Astrocyte (in vitro differentiated cells and primary cell): Measurements from ENCODE around the gene TTC8. TPM values are rescaled to one million over a fixed set of nuclear protein-coding genes. Genes with fewer than 3 reads are reported as not detected.

Experiments used
- DNase-seq: peaks from one replicate; pipeline ENCODE4 v3.0.0-alpha.2; 2010; ENCODE audit warnings: low read depth
- FAIRE-seq: peaks from 2 replicates; lab custom pipeline; 2011; peaks lifted over from hg19 to GRCh38; lab: Jason Lieb, UNC
- H2AFZ ChIP-seq: 2 replicates; pipeline ENCODE4 v1.6.0; 2012; ENCODE audit warnings: low read depth, low read length, inconsistent platforms
- H3K27ac ChIP-seq: 2 replicates; pipeline ENCODE4 v1.5.1; 2011; ENCODE audit warnings: low read depth, low read length, inconsistent platforms
- H3K27me3 ChIP-seq: 2 replicates; pipeline ENCODE4 v1.6.0; 2011; ENCODE audit warnings: low read length, inconsistent platforms; ENCODE audit not compliant: insufficient read depth
- H3K36me3 ChIP-seq: 2 replicates; pipeline ENCODE4 v1.5.1; 2011; ENCODE audit warnings: low read length, inconsistent platforms; ENCODE audit not compliant: insufficient read depth
- H3K4me1 ChIP-seq: 2 replicates; pipeline ENCODE4 v1.5.1; 2011; ENCODE audit warnings: low read length, inconsistent platforms; ENCODE audit not compliant: insufficient read depth
- H3K4me2 ChIP-seq: 2 replicates; pipeline ENCODE4 v1.6.0; 2012; ENCODE audit warnings: low read length, inconsistent platforms
- H3K4me3 ChIP-seq: 2 replicates; pipeline ENCODE4 v1.5.1; 2011; ENCODE audit warnings: low read depth, mild to moderate bottlenecking, low read length, inconsistent platforms; ENCODE audit not compliant: insufficient read depth
- H3K79me2 ChIP-seq: 2 replicates; pipeline ENCODE4 v1.6.0; 2012; ENCODE audit warnings: mild to moderate bottlenecking, low read length, inconsistent platforms; ENCODE audit not compliant: insufficient read depth
- H3K9ac ChIP-seq: 2 replicates; pipeline ENCODE4 v1.6.0; 2012; ENCODE audit warnings: mild to moderate bottlenecking, low read length, inconsistent platforms
- H3K9me3 ChIP-seq: 2 replicates; pipeline ENCODE4 v1.5.1; 2012; ENCODE audit warnings: low read depth, mild to moderate bottlenecking, low read length, inconsistent platforms; ENCODE audit not compliant: insufficient read depth
- H4K20me1 ChIP-seq: 2 replicates; pipeline ENCODE4 v1.6.0; 2012; ENCODE audit warnings: low read length, inconsistent platforms; ENCODE audit not compliant: insufficient read depth
- H3K27ac Mint-ChIP-seq: one replicate; pipeline ENCODE4 v1.8.0; 2021; ENCODE audit warnings: mild to moderate bottlenecking, mixed read lengths; ENCODE audit not compliant: unreplicated experiment
- H3K27me3 Mint-ChIP-seq: one replicate; pipeline ENCODE4 v1.8.0; 2021; ENCODE audit warnings: low read depth, mixed read lengths; ENCODE audit not compliant: unreplicated experiment
- H3K36me3 Mint-ChIP-seq: one replicate; pipeline ENCODE4 v1.8.0; 2021; ENCODE audit warnings: low read depth, mixed read lengths; ENCODE audit not compliant: unreplicated experiment
- H3K4me1 Mint-ChIP-seq: one replicate; pipeline ENCODE4 v1.8.0; 2021; ENCODE audit warnings: low read depth, mixed read lengths; ENCODE audit not compliant: unreplicated experiment
- H3K4me3 Mint-ChIP-seq: one replicate; pipeline ENCODE4 v1.8.0; 2021; ENCODE audit warnings: mild to moderate bottlenecking, moderate library complexity, mixed read lengths; ENCODE audit not compliant: unreplicated experiment
- H3K9me3 Mint-ChIP-seq: one replicate; pipeline ENCODE4 v1.8.0; 2021; ENCODE audit warnings: mild to moderate bottlenecking, mixed read lengths; ENCODE audit not compliant: unreplicated experiment
- EZH2 ChIP-seq: IDR thresholded peaks from 2 replicates; pipeline ENCODE4 v1.6.1; 2012; ENCODE audit warnings: mild to moderate bottlenecking, low read length, inconsistent platforms; ENCODE audit not compliant: insufficient read depth
- total RNA-seq: library from RNA; stranded (reverse); gene quantifications from 2 replicates; pipeline ENCODE4 v1.2.1, GENCODE V29; 2021
- TF ChIP-seq, protein P1 (sequence below): IDR thresholded peaks from 2 replicates; pipeline ENCODE4 v1.5.1; 2011; ENCODE audit warnings: low read depth, mild to moderate bottlenecking, inconsistent platforms, low read length, moderate library complexity; ENCODE audit not compliant: insufficient read depth

TTC8 gene
- total RNA-seq, 1 donor from 2014 or later, result 23.7 TPM

DNA sequence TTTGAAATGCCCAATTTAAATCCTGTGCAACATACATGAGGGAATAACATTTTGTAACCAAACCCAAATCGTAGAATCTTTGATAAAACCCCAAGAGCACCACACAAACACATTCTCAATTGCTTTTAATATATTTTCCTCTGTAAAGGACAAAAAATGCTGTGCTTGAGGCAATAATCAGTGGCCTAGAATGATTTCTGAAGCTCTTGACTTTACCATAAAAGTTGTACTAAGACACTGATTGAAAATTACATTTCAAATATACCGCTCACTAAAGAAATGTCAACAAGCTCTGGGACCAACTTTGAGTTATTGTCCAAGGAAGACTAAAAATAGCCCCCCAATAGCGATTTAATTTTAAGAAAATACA is 33.2 kb upstream of the TTC8 start:
- peaks cover 38% of the 10 kb centered on the region for H3K27me3 Mint-ChIP-seq
- no peak overlapping the region for H3K4me3 ChIP-seq

DNA sequence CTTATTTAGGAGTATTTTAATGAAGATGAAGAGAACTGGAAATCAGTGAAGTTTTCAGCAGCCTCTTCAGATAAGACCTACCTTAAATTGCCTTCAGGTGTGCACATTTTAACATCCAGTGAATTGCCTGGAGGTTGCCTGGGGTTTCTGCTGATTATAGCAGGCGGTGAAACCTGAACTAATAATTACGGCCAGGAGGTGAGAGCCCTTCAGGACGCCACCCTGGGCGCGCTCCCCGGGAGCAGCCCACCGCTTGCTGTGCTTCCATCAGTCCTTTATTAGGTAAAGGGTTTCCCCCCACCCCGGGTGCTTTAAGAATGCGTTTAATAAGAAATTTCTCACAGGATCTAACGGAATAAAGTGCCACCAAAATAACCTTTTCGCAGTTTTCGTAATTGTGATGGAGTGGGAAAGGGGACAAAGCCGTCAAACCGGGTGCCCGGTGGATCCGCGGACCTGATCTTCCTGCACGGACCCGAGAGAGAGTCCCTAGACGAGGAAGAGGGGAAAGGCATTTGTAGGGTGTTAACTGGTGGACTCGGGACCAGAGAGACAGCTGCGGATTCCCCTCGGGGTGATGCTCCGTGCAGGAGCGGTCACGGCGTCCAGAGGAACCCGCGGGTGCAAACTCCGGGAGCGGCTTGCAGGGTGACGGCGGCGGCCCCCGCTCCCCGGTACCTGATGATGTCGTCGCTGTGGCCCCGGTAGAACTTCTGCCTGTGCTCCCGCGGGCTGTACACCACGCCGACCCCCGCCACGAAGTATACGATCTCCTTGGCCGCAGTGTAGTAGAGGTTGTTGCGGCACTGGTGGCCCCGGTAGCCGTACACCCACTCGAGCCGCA is 32.6 kb upstream of the TTC8 start:
- peaks cover 38% of the 10 kb centered on the region for H3K27me3 Mint-ChIP-seq
- FAIRE-seq (no peak), DNase-seq (no peak)
- Histone ChIP-seq H3K4me3 (peak overlapping the region; percentile 64), H3K79me2 (no peaks in the 10 kb centered on the region), H3K4me1 (peaks cover 5% of the 10 kb centered on the region), H2AFZ (peak overlapping the region; percentile 98), H3K9ac (peak overlapping the region; percentile 59), H3K27me3 (peaks cover 23% of the 10 kb centered on the region), H3K9me3 (no peaks in the 10 kb centered on the region), H3K36me3 (no peaks in the 10 kb centered on the region), H3K4me2 (peak overlapping the region; percentile 88), H3K27ac (no peak overlapping the region), H4K20me1 (no peaks in the 10 kb centered on the region)
- H3K4me3 Mint-ChIP-seq, result peak overlapping the region; percentile 82
- no peaks in the 10 kb centered on the region for H3K4me1 Mint-ChIP-seq
- H3K9me3 Mint-ChIP-seq, result no peaks in the 10 kb centered on the region
- no peak overlapping the region for H3K27ac Mint-ChIP-seq
- TF ChIP-seq, protein P1, sequence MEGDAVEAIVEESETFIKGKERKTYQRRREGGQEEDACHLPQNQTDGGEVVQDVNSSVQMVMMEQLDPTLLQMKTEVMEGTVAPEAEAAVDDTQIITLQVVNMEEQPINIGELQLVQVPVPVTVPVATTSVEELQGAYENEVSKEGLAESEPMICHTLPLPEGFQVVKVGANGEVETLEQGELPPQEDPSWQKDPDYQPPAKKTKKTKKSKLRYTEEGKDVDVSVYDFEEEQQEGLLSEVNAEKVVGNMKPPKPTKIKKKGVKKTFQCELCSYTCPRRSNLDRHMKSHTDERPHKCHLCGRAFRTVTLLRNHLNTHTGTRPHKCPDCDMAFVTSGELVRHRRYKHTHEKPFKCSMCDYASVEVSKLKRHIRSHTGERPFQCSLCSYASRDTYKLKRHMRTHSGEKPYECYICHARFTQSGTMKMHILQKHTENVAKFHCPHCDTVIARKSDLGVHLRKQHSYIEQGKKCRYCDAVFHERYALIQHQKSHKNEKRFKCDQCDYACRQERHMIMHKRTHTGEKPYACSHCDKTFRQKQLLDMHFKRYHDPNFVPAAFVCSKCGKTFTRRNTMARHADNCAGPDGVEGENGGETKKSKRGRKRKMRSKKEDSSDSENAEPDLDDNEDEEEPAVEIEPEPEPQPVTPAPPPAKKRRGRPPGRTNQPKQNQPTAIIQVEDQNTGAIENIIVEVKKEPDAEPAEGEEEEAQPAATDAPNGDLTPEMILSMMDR, result no peak
- TF ChIP-seq EZH2, result peak; percentile 96
- H3K36me3 Mint-ChIP-seq, result no peaks in the 10 kb centered on the region

More for the DNA sequence above, 33.2 kb upstream of the TTC8 start:
- no peaks in the 10 kb centered on the region for H4K20me1 ChIP-seq
- Mint-ChIP-seq H3K4me1 (no peaks in the 10 kb centered on the region), H3K27ac (no peak overlapping the region), H3K36me3 (no peaks in the 10 kb centered on the region), H3K4me3 (no peak overlapping the region), H3K9me3 (no peaks in the 10 kb centered on the region)
- DNase-seq (no peak), FAIRE-seq (no peak)
- H3K36me3 ChIP-seq, result no peaks in the 10 kb centered on the region
- no peak overlapping the region for H2AFZ ChIP-seq
- H3K4me1 ChIP-seq, result peaks cover 5% of the 10 kb centered on the region
- no peak overlapping the region for H3K27ac ChIP-seq
- no peaks in the 10 kb centered on the region for H3K79me2 ChIP-seq
- H3K9ac ChIP-seq, result no peak overlapping the region
- H3K4me2 ChIP-seq, result no peak overlapping the region
- TF ChIP-seq EZH2, result no peak
- TF ChIP-seq, protein P1, result no peak
- H3K9me3 ChIP-seq, result no peaks in the 10 kb centered on the region
- H3K27me3 ChIP-seq, result peaks cover 23% of the 10 kb centered on the region
